Left ventricle myocardium inferior (tissue), 1 donor: Measurements from ENCODE around the gene CD99L2. TPM values are rescaled to one million over a fixed set of nuclear protein-coding genes. Genes with fewer than 3 reads are reported as not detected.

ENCODE experiments used
- DNase-seq: peaks from one replicate; pipeline ENCODE4 v3.0.0-alpha.2; 2020
- H3K27ac ChIP-seq: fragments of 200-600 bp; replicated peaks from 2 replicates; pipeline ENCODE4 v1.8.0; 2021
- H3K27me3 ChIP-seq: fragments of 200-600 bp; 2 replicates; pipeline ENCODE4 v1.8.0; 2021; ENCODE audit warnings: low read depth
- H3K36me3 ChIP-seq: fragments of 200-600 bp; 2 replicates; pipeline ENCODE4 v1.8.0; 2021
- H3K4me1 ChIP-seq: fragments of 200-600 bp; 2 replicates; pipeline ENCODE4 v1.8.0; 2021
- H3K4me3 ChIP-seq: fragments of 200-600 bp; 2 replicates; pipeline ENCODE4 v1.8.0; 2021; ENCODE audit warnings: mild to moderate bottlenecking, moderate library complexity
- H3K9me3 ChIP-seq: fragments of 200-600 bp; replicated peaks from 2 replicates; pipeline ENCODE4 v1.8.0; 2021
- intact Hi-C: fragments of 100-400 bp; cut with micrococcal nuclease; formaldehyde crosslinking; loops from one replicate; pipeline ENCODE4 v1.11.0; 2022
- total RNA-seq: library from RNA; stranded (reverse); fragmentation: NEBNext Ultra II Directional; extraction: Animal tissue kit (Norgen Biotek cat#: 25700); gene quantifications from one replicate; pipeline ENCODE4 v1.2.1, GENCODE V29; 2021
- TF ChIP-seq, protein P1 (sequence below): fragments of 200-600 bp; IDR thresholded peaks from 2 replicates; pipeline ENCODE4 v1.8.0; 2021; ENCODE audit warnings: antibody characterized with exemption, mild to moderate bottlenecking, borderline replicate concordance
- donor health status: DM: no; HTN: yes; CAD: no; lungs with severe emphysema.

The CD99L2 gene
- total RNA-seq, 1 donor from 2014 or later, result 68.1 TPM

DNA sequence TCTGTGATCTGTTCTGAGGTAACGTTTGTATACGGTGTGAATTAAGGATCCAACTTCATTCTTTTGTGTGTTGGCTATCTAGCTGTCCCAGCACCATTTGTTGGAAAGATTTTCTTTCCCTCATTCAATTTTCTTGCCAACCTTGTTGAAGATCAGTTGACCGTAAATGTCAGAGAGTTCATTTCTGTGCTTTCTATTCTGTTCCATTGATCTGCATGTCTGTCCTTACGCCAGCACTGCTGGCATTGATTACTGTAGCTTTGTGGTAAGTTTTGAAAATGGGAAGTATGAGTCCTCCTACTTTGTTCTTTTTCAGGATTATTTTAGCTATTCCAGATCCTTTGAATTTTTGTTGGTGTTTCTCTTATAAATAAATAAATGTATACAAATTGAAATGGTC is 144.5 kb downstream of the CD99L2 start:
- no peak for DNase-seq

DNA sequence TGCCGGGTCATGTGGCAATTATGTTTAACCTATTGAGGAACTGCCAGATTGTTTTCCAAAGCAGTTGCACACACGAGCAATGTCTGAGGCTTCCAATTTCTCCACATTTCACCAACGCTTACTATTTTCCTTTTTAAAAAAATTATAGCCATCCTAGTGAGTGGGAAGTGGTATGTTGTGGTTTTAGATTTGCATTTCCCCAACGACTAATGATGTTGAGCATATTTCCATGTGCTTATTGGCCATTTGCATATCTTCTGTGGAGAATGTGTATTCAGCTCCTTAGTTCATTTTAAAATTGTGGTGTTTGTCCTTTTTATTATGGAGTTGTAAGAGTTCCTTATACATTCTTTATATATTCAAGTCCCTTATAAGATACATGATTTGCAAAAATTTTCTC is 145.1 kb downstream of the CD99L2 start:
- DNase-seq, result no peak
- Histone ChIP-seq H3K9me3 (no peaks in the 10 kb centered on the region), H3K27ac (no peak overlapping the region), H3K27me3 (no peaks in the 10 kb centered on the region), H3K4me3 (no peak overlapping the region), H3K4me1 (no peaks in the 10 kb centered on the region), H3K36me3 (peaks cover 11% of the 10 kb centered on the region)
- intact Hi-C loops, result no loop called here
- TF ChIP-seq, protein P1, sequence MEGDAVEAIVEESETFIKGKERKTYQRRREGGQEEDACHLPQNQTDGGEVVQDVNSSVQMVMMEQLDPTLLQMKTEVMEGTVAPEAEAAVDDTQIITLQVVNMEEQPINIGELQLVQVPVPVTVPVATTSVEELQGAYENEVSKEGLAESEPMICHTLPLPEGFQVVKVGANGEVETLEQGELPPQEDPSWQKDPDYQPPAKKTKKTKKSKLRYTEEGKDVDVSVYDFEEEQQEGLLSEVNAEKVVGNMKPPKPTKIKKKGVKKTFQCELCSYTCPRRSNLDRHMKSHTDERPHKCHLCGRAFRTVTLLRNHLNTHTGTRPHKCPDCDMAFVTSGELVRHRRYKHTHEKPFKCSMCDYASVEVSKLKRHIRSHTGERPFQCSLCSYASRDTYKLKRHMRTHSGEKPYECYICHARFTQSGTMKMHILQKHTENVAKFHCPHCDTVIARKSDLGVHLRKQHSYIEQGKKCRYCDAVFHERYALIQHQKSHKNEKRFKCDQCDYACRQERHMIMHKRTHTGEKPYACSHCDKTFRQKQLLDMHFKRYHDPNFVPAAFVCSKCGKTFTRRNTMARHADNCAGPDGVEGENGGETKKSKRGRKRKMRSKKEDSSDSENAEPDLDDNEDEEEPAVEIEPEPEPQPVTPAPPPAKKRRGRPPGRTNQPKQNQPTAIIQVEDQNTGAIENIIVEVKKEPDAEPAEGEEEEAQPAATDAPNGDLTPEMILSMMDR, result no peak

More for the DNA sequence above, 144.5 kb downstream of the CD99L2 start:
- peaks cover 11% of the 10 kb centered on the region for H3K36me3 ChIP-seq
- no peaks in the 10 kb centered on the region for H3K9me3 ChIP-seq
- TF ChIP-seq, protein P1, result no peak
- no peak overlapping the region for H3K27ac ChIP-seq
- H3K4me1 ChIP-seq, result no peaks in the 10 kb centered on the region
- H3K27me3 ChIP-seq, result no peaks in the 10 kb centered on the region
- intact Hi-C loops, result no loop called here
- no peak overlapping the region for H3K4me3 ChIP-seq

DNA sequence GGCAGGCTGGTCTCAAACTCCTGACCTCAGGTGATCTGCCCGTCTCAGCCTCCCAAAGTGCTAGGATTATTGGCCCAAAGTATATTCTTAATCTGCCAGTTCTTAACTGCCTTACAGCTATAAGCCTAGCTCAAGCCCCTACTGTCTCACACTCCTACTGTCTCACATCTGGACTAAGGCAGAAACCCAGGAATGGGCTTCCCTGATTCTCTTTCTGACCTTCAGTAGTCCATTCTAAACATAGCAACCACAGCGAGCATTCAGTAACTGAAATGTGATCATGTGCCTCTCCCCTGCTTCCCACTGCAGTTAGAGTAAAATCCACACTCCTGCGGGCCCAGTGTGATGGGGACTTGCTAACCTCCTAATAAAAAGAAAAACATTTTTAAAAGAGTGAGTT is 146.3 kb downstream of the CD99L2 start:
- H3K4me3 ChIP-seq, result no peak overlapping the region
- intact Hi-C loops, result no loop called here
- TF ChIP-seq, protein P1, result no peak
- no peak for DNase-seq
- peak overlapping the region; percentile 58 for H3K27ac ChIP-seq
- no peaks in the 10 kb centered on the region for H3K9me3 ChIP-seq
- H3K36me3 ChIP-seq, result peaks cover 11% of the 10 kb centered on the region
- no peaks in the 10 kb centered on the region for H3K4me1 ChIP-seq
- no peaks in the 10 kb centered on the region for H3K27me3 ChIP-seq

DNA sequence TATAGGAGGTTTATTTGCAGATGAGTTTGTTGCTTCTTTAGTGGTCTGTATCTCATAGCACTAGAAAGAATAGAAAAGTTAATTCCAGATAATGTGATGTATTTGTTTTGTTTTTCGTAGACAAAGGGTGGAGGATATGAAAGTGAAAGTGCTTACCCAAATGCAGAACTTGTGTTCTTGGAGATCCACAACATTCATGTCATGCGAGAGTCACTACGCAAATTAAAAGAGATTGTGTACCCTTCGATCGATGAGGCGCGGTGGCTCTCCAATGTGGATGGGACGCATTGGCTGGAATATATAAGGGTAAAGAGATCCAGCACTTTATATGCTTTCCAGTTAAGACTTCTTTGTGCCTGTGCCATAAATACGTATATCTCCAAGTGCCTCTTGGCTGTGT is 162.0 kb downstream of the CD99L2 start:
- no peaks in the 10 kb centered on the region for H3K9me3 ChIP-seq
- intact Hi-C loops, result no loop called here
- DNase-seq, result no peak
- H3K27me3 ChIP-seq, result no peaks in the 10 kb centered on the region
- H3K36me3 ChIP-seq, result peaks cover 59% of the 10 kb centered on the region
- TF ChIP-seq, protein P1, result no peak
- H3K4me3 ChIP-seq, result no peak overlapping the region
- H3K4me1 ChIP-seq, result no peaks in the 10 kb centered on the region
- no peak overlapping the region for H3K27ac ChIP-seq

DNA sequence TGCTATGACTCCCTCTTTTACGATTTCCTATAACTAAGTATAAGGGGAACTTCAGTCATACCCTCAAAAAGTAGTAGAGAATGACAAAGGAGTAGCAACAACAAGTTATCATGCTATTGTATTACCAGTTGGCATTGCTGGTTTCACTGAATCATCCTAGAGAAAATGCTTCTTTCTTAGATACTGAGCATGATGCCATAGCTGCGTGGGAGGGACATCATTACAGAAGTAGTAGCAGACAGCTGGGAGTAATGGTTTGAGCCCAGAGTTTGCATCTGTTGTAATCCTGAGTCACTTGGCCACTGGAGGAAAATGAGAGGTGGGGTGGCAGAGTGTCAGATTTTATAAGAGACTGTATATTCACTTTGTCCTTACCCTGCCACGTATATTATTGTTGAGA is 166.7 kb downstream of the CD99L2 start:
- no peaks in the 10 kb centered on the region for H3K9me3 ChIP-seq
- H3K27ac ChIP-seq, result no peak overlapping the region
- no peaks in the 10 kb centered on the region for H3K27me3 ChIP-seq
- H3K4me1 ChIP-seq, result no peaks in the 10 kb centered on the region
- no peak for DNase-seq
- no peak overlapping the region for H3K4me3 ChIP-seq
- TF ChIP-seq, protein P1, result no peak
- peaks cover 67% of the 10 kb centered on the region for H3K36me3 ChIP-seq
- intact Hi-C loops, result no loop called here

DNA sequence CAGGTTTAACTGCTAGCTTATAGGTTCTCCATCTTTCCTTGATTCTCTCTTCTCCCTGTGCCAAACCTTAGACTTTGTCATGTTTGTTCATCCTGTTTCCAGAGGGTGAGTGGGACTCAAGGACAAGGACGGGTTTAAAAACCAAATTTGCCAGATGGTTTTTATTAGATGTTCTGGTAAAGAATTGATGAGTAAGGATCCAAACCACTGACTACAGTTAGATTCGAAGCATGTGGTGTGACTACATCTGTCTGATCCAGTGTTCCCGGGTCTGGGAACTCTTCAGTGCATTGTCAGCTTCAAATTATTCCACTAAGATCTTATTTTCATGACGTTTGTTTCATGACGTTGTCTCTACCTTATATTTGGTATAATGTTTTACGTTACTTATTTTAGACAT is 167.7 kb downstream of the CD99L2 start:
- H3K36me3 ChIP-seq, result peaks cover 61% of the 10 kb centered on the region
- H3K4me3 ChIP-seq, result no peak overlapping the region
- intact Hi-C loops, result no loop called here
- no peak for DNase-seq
- H3K9me3 ChIP-seq, result no peaks in the 10 kb centered on the region
- H3K4me1 ChIP-seq, result no peaks in the 10 kb centered on the region
- H3K27me3 ChIP-seq, result no peaks in the 10 kb centered on the region
- no peak overlapping the region for H3K27ac ChIP-seq
- TF ChIP-seq, protein P1, result no peak
